UCSD-AML1 (cell line): ENCODE measurements around the gene DKK1.

Source experiments
- DNase-seq: peaks from one replicate; lab custom pipeline; 2025; ENCODE audit not compliant: unreplicated experiment; lab: John Stamatoyannopoulos, UW

Gene DKK1

GRCh38 chr10:52316500-52316899 lies 2.4 kb downstream of the DKK1 start:
- no peak for DNase-seq

- no peak for DNase-seq
Observed at GRCh38 chr10:52318136-52318701, 4.1 kb downstream of the DKK1 start.

- no peak for DNase-seq
Observed at GRCh38 chr10:52318822-52319464, 4.9 kb downstream of the DKK1 start.

- no peak for DNase-seq
Observed at GRCh38 chr10:52319926-52320325, 5.8 kb downstream of the DKK1 start.

- DNase-seq, result no peak
Observed at GRCh38 chr10:52322323-52322722, 8.2 kb downstream of the DKK1 start.

GRCh38 chr10:52322936-52323335 lies 8.9 kb downstream of the DKK1 start:
- no peak for DNase-seq

- no peak for DNase-seq
Observed at GRCh38 chr10:52326382-52326781, 12.3 kb downstream of the DKK1 start.

GRCh38 chr10:52331638-52332364 lies 17.7 kb downstream of the DKK1 start:
- no peak for DNase-seq

- DNase-seq, result no peak
Observed at GRCh38 chr10:52332815-52333214, 18.7 kb downstream of the DKK1 start.

GRCh38 chr10:52334595-52334994 lies 20.5 kb downstream of the DKK1 start:
- no peak for DNase-seq

GRCh38 chr10:52335665-52336064 lies 21.6 kb downstream of the DKK1 start:
- DNase-seq, result no peak

- DNase-seq, result no peak
Observed at GRCh38 chr10:52337225-52337624, 23.1 kb downstream of the DKK1 start.

- DNase-seq, result no peak
Observed at GRCh38 chr10:52343439-52343838, 29.4 kb downstream of the DKK1 start.

GRCh38 chr10:52346394-52347326 lies 32.6 kb downstream of the DKK1 start:
- no peak for DNase-seq

- no peak for DNase-seq
Observed at GRCh38 chr10:52347327-52347667, 33.2 kb downstream of the DKK1 start.

GRCh38 chr10:52348037-52348564 lies 34.0 kb downstream of the DKK1 start:
- DNase-seq, result peak; percentile 13

GRCh38 chr10:52351914-52352330 lies 37.8 kb downstream of the DKK1 start:
- no peak for DNase-seq

- DNase-seq, result no peak
Observed at GRCh38 chr10:52353205-52353604, 39.1 kb downstream of the DKK1 start.

- no peak for DNase-seq
Observed at GRCh38 chr10:52353960-52354394, 39.9 kb downstream of the DKK1 start.

- DNase-seq, result no peak
Observed at GRCh38 chr10:52357971-52358370, 43.9 kb downstream of the DKK1 start.

- no peak for DNase-seq
Observed at GRCh38 chr10:52359441-52359840, 45.4 kb downstream of the DKK1 start.
